HepG2 (cell line): Measurements from ENCODE around the gene IFNB1.

ENCODE experiments used
- KDM4B ChIP-seq: sonication (generic); formaldehyde crosslinking; IDR thresholded peaks from 2 replicates; pipeline ENCODE4 v1.4.0; 2020; ENCODE audit warnings: missing genetic modification reagents
- RAD21 ChIP-seq: fragments of 450-650 bp; formaldehyde crosslinking; IDR thresholded peaks from 2 replicates; pipeline ENCODE4 v1.5.0; 2020; ENCODE audit warnings: mild to moderate bottlenecking
- SOX13 ChIP-seq, 3 experiments: fragments of 450-650 bp in 1 of 3; sonication (generic) in 1 of 3; formaldehyde crosslinking in 1 of 3; IDR thresholded peaks in 2 of 3; conservative IDR thresholded peaks in 1 of 3; 2 replicates each; pipeline versions ENCODE4 v1.5.0 to v1.6.1; 2016 to 2020; ENCODE audit warnings: antibody characterized with exemption in 1 of 3, mild to moderate bottlenecking in 1 of 3, missing compliant biosample characterization in 1 of 3, missing genetic modification reagents in 1 of 3, moderate library complexity in 1 of 3
- SRY ChIP-seq: sonication (generic); formaldehyde crosslinking; IDR thresholded peaks from 2 replicates; pipeline ENCODE4 v1.8.0; 2022; ENCODE audit warnings: mild to moderate bottlenecking, missing genetic modification reagents
- ZFP36L2 ChIP-seq: sonication (generic); formaldehyde crosslinking; IDR thresholded peaks from 2 replicates; pipeline ENCODE4 v1.4.0; 2020; ENCODE audit warnings: missing genetic modification reagents
- ZNF577 ChIP-seq: sonication (generic); formaldehyde crosslinking; IDR thresholded peaks from 2 replicates; pipeline ENCODE4 v1.4.0; 2020; ENCODE audit warnings: mild to moderate bottlenecking, low read depth, missing genetic modification reagents, borderline replicate concordance
- TF ChIP-seq, protein P1 (sequence below), 2 experiments: fragments of 450-650 bp in 1 of 2; sonication (generic) in 1 of 2; formaldehyde crosslinking; IDR thresholded peaks; 2 replicates each; pipeline versions ENCODE4 v1.5.0 to v1.8.0; 2020 to 2022; ENCODE audit warnings: mild to moderate bottlenecking in 1 of 2, missing genetic modification reagents in 1 of 2
- TF ChIP-seq, protein P2 (sequence below): sonication (generic); formaldehyde crosslinking; IDR thresholded peaks from 2 replicates; pipeline ENCODE4 v1.9.0; 2021; ENCODE audit warnings: missing genetic modification reagents, borderline replicate concordance
- TF ChIP-seq, protein P3 (sequence below): IDR thresholded peaks from 2 replicates; pipeline ENCODE4 v1.6.1; 2012; ENCODE audit warnings: inconsistent platforms
- TF ChIP-seq, protein P4 (sequence below): sonication (generic); formaldehyde crosslinking; IDR thresholded peaks from 2 replicates; pipeline ENCODE4 v1.5.0; 2020; ENCODE audit warnings: mild to moderate bottlenecking, missing genetic modification reagents, moderate library complexity

DNA sequence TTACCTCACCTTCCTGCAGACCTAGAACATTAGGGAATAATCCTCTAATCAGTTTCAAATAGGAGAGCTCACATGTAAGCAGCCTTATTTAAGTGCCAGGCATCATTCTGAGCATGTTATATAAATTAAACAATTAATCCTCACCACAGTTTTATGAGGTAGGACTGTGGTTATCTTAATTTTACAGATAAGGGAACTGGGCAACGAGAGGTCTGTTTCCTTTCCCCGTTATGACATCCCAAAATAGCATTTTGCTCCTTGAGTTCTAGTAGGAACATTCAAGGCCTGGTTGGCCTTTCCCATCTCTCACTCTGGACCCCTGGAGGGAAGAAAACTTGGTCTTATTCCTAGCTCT is 19.1 kb upstream of the IFNB1 start:
- TF ChIP-seq, protein P1, sequence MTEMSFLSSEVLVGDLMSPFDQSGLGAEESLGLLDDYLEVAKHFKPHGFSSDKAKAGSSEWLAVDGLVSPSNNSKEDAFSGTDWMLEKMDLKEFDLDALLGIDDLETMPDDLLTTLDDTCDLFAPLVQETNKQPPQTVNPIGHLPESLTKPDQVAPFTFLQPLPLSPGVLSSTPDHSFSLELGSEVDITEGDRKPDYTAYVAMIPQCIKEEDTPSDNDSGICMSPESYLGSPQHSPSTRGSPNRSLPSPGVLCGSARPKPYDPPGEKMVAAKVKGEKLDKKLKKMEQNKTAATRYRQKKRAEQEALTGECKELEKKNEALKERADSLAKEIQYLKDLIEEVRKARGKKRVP (CRISPR knock-in tag; IDR thresholded peaks at IDR 0.05) = no peak
- TF ChIP-seq KDM4B (CRISPR knock-in tag) (no peak), RAD21 (CRISPR knock-in tag) (no peak), ZNF577 (no peak), ZFP36L2 (CRISPR knock-in tag) (no peak), SOX13 (IDR thresholded peaks at IDR 0.05) (no peak), SOX13 (CRISPR knock-in tag; conservative IDR thresholded peaks at IDR 0.05 in 1 of 2, IDR thresholded peaks at IDR 0.05 in 1 of 2) (no peak), SRY (CRISPR knock-in tag) (no peak)
- TF ChIP-seq, protein P2, sequence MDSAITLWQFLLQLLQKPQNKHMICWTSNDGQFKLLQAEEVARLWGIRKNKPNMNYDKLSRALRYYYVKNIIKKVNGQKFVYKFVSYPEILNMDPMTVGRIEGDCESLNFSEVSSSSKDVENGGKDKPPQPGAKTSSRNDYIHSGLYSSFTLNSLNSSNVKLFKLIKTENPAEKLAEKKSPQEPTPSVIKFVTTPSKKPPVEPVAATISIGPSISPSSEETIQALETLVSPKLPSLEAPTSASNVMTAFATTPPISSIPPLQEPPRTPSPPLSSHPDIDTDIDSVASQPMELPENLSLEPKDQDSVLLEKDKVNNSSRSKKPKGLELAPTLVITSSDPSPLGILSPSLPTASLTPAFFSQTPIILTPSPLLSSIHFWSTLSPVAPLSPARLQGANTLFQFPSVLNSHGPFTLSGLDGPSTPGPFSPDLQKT = no peak
- TF ChIP-seq, protein P3, sequence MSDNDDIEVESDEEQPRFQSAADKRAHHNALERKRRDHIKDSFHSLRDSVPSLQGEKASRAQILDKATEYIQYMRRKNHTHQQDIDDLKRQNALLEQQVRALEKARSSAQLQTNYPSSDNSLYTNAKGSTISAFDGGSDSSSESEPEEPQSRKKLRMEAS = no peak
- TF ChIP-seq, protein P4, sequence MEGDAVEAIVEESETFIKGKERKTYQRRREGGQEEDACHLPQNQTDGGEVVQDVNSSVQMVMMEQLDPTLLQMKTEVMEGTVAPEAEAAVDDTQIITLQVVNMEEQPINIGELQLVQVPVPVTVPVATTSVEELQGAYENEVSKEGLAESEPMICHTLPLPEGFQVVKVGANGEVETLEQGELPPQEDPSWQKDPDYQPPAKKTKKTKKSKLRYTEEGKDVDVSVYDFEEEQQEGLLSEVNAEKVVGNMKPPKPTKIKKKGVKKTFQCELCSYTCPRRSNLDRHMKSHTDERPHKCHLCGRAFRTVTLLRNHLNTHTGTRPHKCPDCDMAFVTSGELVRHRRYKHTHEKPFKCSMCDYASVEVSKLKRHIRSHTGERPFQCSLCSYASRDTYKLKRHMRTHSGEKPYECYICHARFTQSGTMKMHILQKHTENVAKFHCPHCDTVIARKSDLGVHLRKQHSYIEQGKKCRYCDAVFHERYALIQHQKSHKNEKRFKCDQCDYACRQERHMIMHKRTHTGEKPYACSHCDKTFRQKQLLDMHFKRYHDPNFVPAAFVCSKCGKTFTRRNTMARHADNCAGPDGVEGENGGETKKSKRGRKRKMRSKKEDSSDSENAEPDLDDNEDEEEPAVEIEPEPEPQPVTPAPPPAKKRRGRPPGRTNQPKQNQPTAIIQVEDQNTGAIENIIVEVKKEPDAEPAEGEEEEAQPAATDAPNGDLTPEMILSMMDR = no peak
